GM12873 (cell line): Measurements from ENCODE around the gene TBC1D2.

Experiments used
- TF ChIP-seq, protein P1 (sequence below): IDR thresholded peaks from 2 replicates; pipeline ENCODE4 v1.5.1; 2012; ENCODE audit warnings: low read depth, mild to moderate bottlenecking, moderate library complexity, low read length, control low read depth; ENCODE audit not compliant: insufficient read depth; ENCODE audit errors: missing control alignments

TBC1D2 gene

DNA sequence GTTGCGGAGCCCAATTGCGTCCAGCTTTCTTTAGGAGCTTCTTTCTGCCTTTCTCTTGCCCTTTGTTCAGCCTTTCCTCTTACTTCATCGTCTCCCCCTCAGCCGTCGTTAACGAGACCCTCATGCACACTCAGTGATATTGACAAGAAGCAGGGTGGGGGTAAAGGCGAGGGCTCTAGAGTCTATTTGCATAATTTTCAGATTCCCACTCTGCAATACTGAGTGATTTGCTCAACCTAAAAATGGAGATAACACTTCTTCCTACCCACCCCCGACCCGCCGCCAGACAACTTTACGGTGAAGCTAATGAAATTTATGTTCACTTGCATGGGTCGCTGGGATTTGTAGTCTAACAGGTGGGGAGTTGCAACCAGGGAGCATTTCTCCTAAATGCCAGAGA is 1.3 kb upstream of the TBC1D2 start:
- TF ChIP-seq, protein P1, sequence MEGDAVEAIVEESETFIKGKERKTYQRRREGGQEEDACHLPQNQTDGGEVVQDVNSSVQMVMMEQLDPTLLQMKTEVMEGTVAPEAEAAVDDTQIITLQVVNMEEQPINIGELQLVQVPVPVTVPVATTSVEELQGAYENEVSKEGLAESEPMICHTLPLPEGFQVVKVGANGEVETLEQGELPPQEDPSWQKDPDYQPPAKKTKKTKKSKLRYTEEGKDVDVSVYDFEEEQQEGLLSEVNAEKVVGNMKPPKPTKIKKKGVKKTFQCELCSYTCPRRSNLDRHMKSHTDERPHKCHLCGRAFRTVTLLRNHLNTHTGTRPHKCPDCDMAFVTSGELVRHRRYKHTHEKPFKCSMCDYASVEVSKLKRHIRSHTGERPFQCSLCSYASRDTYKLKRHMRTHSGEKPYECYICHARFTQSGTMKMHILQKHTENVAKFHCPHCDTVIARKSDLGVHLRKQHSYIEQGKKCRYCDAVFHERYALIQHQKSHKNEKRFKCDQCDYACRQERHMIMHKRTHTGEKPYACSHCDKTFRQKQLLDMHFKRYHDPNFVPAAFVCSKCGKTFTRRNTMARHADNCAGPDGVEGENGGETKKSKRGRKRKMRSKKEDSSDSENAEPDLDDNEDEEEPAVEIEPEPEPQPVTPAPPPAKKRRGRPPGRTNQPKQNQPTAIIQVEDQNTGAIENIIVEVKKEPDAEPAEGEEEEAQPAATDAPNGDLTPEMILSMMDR = no peak

DNA sequence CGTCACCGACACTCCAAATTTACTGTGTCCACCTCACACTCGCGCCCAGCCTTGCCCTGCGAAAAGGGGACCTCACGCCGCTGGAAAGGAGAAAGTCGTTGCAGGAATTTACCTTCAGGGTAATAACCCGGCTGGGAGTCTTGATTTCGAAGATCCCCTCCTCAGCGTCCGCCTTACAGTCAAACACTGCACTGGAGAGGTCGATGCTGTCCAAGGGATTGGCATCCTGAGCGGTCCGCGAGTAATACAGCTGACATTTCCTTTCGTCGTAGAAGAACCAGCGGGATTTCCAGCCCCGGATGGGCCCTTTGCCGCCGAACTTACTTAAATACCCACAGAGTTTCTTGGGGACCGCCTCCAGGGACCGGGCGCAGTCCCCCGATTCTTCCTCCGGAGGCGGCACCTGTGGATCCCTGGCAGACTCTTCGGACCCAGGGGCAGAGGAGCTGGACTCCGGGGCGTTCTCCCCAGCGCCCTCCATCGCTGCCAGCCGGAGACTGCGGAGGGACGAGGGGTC is 330 bp downstream of the TBC1D2 start:
- TF ChIP-seq, protein P1 = no peak

DNA sequence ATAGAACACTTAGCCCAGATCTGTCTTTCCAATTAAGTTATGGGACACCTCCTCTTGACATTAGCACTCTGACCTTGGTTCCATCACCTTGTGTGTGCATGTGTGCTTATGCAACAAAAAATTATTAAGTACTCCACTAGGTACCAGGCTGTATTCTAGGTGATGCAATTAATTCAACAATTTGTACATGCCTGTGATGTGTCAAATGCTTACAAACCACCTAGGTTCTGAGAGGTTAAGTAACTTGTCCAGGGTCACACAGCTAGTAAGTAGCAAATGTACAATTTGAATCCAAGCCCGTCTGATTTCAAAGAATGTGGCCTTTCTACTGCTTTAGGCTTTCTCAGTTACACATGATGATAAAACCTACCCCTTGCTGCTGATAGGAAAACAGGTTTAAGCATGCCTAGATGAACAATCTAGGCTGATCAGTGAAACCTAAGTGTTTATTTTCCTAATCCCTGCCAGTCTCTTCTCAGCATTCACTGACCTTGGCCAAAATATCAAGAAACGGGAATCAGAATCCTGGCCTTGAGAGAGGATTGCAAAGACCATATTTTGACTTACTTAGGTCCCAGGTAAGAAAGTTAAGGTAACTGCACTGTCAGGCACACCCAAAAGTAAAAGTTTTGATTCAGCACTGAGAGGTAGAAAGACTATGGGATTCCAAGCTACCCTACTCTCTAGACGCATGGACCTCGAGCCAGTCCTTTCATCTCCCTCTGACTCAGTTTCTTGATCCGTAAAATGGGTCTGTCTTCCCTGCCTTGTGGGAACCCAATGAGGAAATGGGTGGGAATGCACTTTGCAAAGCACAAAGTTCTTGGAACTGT is 1.0 kb downstream of the TBC1D2 start:
- TF ChIP-seq, protein P1 = no peak

DNA sequence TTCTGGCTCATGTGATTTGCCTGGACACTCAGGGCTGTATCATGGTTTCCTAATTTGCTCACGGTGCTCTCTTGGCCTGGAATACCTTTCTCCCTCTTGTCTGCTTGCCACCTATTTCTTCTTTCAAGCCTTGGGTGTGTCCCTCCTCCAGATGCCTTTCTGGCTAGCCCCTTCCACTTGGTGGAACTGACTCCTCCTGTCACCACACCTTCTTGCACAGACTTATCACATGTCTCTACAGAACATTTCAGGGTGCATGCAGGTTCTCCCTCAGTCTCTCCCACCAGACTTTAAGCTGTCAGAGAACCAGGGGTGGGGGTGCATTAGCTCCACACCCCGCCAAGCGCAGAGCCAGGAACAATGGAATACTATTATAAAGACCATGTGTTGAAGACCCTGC is 1.9 kb downstream of the TBC1D2 start:
- TF ChIP-seq, protein P1 = no peak

DNA sequence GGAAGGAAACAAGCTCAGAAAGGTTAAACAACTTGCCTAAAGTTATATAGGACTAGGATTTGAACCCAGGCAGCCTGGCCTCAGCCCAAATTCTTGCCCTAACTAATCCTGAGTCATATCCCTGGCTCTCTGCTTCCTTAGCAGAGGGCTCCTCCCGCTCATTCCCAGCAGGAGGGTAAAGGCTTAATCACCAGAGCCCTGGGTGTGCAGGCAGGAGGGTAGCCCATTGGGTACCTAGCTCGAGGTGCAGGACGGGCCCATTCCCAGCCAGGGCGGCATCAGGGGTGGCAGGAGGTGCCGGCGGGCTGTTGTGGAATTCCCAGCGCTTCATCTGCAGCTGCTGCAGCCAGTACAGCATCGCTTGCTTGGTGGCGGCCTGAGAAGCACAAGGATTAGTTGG is 3.9 kb downstream of the TBC1D2 start:
- TF ChIP-seq, protein P1 = no peak

DNA sequence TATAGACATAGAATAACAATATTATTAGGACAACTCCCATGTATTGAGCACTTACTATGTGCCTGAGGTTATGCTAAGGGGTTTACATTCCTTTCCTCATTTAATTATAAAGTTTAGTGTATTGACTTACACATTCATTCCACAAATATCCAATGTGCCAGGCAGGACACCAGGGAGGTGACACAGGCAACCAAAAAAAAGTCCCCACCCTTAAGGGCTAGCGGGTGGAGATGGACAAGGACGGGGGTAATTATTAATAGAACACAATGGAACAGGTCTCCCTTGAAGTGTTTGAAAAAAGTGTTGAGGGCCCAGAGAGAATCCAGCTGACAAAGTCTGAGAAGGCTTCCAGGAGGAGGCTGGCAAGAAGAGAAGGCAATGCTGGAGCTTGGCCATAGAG is 5.7 kb downstream of the TBC1D2 start:
- TF ChIP-seq, protein P1 = no peak

DNA sequence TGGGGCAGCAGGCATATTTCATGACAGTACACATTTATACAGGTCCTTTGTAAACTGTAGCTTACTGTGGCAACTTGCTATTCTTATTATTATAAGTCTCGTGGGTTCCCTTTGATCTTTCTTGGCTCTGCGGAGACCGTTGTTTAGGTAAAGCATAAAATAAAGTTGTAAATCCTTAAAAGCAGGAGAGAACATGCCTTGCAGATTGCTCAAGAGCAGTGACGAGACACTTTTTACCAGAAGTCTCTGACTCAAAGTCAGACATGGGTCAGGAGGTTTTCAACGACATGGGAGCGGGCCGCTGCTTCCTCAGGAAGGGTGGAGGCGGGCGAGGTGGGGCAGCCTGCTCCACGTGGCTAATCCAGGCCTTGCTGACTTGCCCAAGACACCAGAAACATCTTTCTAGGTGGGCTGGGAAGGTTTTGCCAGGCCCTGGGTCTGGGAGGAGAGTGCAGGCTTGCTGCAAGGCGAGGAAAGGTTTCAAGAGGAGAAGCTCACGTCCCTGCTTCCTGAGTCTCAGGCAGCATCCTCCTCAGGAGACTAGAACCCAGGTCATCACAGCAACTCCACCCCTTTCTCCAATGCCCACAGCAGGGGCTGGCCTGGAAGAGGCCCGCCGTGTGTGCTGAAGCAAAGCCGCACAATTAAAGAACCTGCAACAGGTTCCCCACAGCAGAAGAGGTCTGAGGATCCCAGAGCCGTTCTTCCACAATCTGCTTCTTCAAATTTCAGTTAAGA is 6.5 kb downstream of the TBC1D2 start:
- TF ChIP-seq, protein P1 = no peak
